ENCODE results near the gene GRM7. TPM values are rescaled to one million over a fixed set of nuclear protein-coding genes. Genes with fewer than 3 reads are reported as not detected.

The GRM7 gene
- total RNA-seq, 6 donors from 2014 or later = 0.46 to 8.6 TPM; not detected in 4

DNA sequence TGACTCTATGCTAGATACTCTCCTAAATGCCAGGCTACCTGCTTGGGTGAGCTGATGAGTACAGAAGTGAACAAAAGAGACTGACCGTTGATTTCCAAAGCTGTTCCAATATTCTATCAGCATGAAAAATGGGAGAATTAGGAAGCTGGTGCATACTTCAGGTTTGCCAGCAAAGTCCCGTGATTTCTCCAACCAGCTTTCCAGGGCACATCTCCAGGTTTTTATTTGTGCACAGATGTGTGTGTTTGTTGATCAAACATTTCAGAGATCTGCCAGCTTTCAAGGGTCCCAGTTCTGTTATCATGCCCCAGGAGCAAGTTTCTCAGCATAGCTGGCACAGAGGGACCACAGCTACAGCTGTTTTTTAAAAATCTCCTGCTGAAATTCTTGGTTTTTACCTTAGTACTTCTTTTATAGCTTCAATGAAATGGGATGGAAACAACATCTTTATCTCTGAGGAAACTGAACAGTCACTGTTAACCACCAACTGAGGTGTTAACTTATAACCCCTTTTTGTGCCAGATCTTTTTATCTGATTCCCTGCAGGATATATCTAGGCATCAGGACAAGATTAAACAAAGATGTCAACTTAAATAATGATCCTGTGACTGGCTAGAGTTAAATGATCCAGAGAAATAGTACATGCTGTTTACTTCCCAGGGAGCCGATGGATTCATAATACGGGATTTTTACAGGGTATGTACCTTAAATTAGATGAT is 380.8 kb downstream of the GRM7 start:
- Histone ChIP-seq H3K4me3 (no peak overlapping the region), H3K9me3 (no peaks in the 10 kb centered on the region), H3K27me3 (no peaks in the 10 kb centered on the region), H3K4me1 (no peaks in the 10 kb centered on the region), H3K27ac (no peak overlapping the region), H3K36me3 (no peaks in the 10 kb centered on the region)
- DNase-seq (no peak), ATAC-seq (ENCODE audit: low FRiP score in 2 of 2) (no peak)
- WGBS, 2 donors = 34 to 63% methylated on average over 4 of the region's 4 CpGs
- TF ChIP-seq POLR2AphosphoS5 (IDR thresholded peaks at IDR 0.05) (no peak), POLR2A (IDR thresholded peaks at IDR 0.05) (no peak), EP300 (IDR thresholded peaks at IDR 0.05) (no peak)
- TF ChIP-seq, protein P1, sequence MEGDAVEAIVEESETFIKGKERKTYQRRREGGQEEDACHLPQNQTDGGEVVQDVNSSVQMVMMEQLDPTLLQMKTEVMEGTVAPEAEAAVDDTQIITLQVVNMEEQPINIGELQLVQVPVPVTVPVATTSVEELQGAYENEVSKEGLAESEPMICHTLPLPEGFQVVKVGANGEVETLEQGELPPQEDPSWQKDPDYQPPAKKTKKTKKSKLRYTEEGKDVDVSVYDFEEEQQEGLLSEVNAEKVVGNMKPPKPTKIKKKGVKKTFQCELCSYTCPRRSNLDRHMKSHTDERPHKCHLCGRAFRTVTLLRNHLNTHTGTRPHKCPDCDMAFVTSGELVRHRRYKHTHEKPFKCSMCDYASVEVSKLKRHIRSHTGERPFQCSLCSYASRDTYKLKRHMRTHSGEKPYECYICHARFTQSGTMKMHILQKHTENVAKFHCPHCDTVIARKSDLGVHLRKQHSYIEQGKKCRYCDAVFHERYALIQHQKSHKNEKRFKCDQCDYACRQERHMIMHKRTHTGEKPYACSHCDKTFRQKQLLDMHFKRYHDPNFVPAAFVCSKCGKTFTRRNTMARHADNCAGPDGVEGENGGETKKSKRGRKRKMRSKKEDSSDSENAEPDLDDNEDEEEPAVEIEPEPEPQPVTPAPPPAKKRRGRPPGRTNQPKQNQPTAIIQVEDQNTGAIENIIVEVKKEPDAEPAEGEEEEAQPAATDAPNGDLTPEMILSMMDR (IDR thresholded peaks at IDR 0.05) = no peak

DNA sequence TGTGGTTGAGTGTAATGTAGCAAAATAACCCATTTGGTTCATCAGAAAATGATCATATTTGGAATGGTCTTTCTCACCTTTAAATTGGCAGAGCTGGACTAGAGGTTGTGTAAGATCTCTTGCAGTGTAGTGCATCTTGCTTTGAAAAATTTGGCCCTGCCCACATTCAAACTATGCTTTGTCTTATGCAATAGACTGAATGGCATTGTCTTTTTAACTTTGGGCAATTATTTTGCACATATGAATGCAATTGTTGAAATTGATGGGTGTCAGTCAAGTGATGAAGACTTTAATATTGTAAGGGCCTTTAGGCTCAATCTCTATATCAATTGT is 381.4 kb downstream of the GRM7 start:
- H3K9me3 ChIP-seq = no peaks in the 10 kb centered on the region
- H3K36me3 ChIP-seq = no peaks in the 10 kb centered on the region
- no peaks in the 10 kb centered on the region for H3K4me1 ChIP-seq
- TF ChIP-seq POLR2AphosphoS5 (IDR thresholded peaks at IDR 0.05) = no peak
- TF ChIP-seq, protein P1 (IDR thresholded peaks at IDR 0.05) = no peak
- TF ChIP-seq POLR2A (IDR thresholded peaks at IDR 0.05) = no peak
- TF ChIP-seq EP300 (IDR thresholded peaks at IDR 0.05) = no peak
- no peaks in the 10 kb centered on the region for H3K27me3 ChIP-seq
- H3K4me3 ChIP-seq = no peak overlapping the region
- no peak overlapping the region for H3K27ac ChIP-seq
- DNase-seq = no peak
- ATAC-seq (ENCODE audit: low FRiP score in 2 of 2) = no peak

DNA sequence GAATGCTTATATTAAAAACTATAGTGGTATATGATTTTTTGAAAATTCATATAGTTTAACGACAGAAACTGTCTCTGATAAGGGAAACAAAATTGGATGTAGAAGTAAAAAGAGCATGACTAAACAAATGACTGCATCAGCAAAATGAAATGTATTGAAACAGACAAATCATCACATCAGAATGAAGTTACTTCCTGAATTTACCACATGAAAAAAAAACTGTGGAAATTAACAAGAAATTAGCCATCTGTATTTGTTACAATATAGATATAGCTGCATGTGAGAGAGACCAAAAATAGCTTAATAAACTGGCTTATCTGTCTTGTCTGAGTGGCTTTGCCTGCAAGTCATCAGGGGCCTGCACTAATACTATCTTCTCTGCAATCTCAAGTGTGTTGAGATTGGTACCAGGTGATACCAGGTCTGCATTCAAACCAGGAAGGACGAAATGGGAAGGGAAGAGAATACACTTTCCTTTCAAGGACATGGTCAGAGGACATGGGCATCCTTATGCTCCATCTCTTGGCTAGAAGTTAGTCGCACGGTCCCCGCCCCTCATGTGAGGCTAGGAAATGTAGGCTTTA is 388.7 kb downstream of the GRM7 start:
- DNase-seq (no peak), ATAC-seq (ENCODE audit: low FRiP score in 2 of 2) (no peak)
- TF ChIP-seq, protein P1 (IDR thresholded peaks at IDR 0.05) = no peak
- no peak for TF ChIP-seq POLR2A (IDR thresholded peaks at IDR 0.05)
- TF ChIP-seq POLR2AphosphoS5 (IDR thresholded peaks at IDR 0.05) = no peak
- TF ChIP-seq EP300 (IDR thresholded peaks at IDR 0.05) = no peak
- no peaks in the 10 kb centered on the region for H3K36me3 ChIP-seq
- H3K27me3 ChIP-seq = no peaks in the 10 kb centered on the region
- H3K4me1 ChIP-seq = no peaks in the 10 kb centered on the region
- 90 to 92% methylated on average over 5 of the region's 5 CpGs for WGBS, 2 donors
- no peak overlapping the region for H3K27ac ChIP-seq
- H3K4me3 ChIP-seq = no peak overlapping the region
- H3K9me3 ChIP-seq = no peaks in the 10 kb centered on the region

DNA sequence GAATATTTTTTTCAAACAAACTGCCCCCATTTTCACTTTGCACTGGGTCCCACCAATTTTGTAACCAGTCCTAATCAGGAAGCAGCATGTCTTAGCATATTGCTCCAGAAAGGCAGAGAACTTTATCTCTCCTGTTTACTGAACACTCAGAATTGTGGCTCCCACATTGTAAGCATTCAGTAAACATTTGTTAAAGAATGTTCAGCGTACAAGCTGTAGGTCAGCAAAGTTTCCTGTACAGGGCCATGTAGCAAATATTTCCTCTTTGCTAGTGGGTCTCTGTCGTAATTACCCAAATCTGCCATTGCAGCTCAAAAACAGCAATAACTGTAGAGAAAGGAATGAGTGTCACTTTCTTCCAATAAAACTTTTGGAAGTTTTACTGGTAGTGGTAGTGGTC is 393.3 kb downstream of the GRM7 start:
- TF ChIP-seq, protein P1 (IDR thresholded peaks at IDR 0.05) = no peak
- TF ChIP-seq POLR2AphosphoS5 (IDR thresholded peaks at IDR 0.05) = no peak
- peaks cover 0 to 11% (median 2%) of the 10 kb centered on the region in 4 donors for H3K9me3 ChIP-seq
- no peaks in the 10 kb centered on the region for H3K27me3 ChIP-seq
- no peak for DNase-seq
- ATAC-seq (ENCODE audit: low FRiP score in 2 of 2) = no peak
- H3K4me1 ChIP-seq = no peaks in the 10 kb centered on the region
- no peaks in the 10 kb centered on the region for H3K36me3 ChIP-seq
- 31 to 41% methylated on average over 2 of the region's 2 CpGs for WGBS, 2 donors
- no peak overlapping the region for H3K27ac ChIP-seq
- H3K4me3 ChIP-seq = no peak overlapping the region

DNA sequence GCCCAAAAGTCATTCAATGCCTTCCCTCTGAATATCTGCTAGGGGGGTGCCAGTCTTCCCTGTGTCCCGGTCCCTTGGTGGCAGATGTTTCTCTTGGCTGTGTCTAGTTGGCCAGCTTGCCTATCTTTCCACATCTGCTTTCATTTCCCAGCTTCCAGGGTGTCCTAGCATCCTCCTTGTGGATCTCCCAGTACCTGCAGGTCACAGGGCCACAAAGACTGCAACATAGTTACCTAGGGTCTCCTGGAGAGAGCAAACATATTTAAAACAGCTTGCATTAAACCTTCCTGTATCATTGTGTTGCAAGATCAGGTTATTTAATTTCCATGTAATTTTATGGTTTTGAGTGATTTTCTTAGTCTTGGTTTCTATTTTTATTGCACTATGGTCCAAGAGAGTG is 400.1 kb downstream of the GRM7 start:
- H3K9me3 ChIP-seq = peaks cover 0 to 11% (median 2%) of the 10 kb centered on the region in 4 donors
- DNase-seq (no peak), ATAC-seq (ENCODE audit: low FRiP score in 2 of 2) (no peak)
- H3K4me1 ChIP-seq = no peaks in the 10 kb centered on the region
- H3K27ac ChIP-seq = no peak overlapping the region
- no peak overlapping the region for H3K4me3 ChIP-seq
- H3K36me3 ChIP-seq = no peaks in the 10 kb centered on the region
- 83 to 90% methylated on average over 1 of the region's 1 CpG for WGBS, 2 donors
- H3K27me3 ChIP-seq = no peaks in the 10 kb centered on the region
- TF ChIP-seq POLR2AphosphoS5 (IDR thresholded peaks at IDR 0.05) = no peak
- TF ChIP-seq POLR2A (IDR thresholded peaks at IDR 0.05) = no peak
- TF ChIP-seq, protein P1 (IDR thresholded peaks at IDR 0.05) = no peak
- TF ChIP-seq EP300 (IDR thresholded peaks at IDR 0.05) = no peak
